ENCODE measurements around the gene TECRL. TPM values are rescaled to one million over a fixed set of nuclear protein-coding genes. Genes with fewer than 3 reads are reported as not detected.
A peak's percentile ranks its signal among the peaks of the same experiment; 100 is the strongest.

The TECRL gene
- total RNA-seq, 4 donors from 2014 or later, result 14.4 to 21.8 (median 17.2) TPM

- H3K4me3 ChIP-seq, result peak overlapping the region; percentile 43 to 54 (median 46)
- DNase-seq (peak in 1 of 2 donors; percentile 51), ATAC-seq (peak in 1 of 2 donors; percentile 88)
- H3K4me1 ChIP-seq, result peaks cover 0 to 2% of the 10 kb centered on the region in 2 donors
- H3K27ac ChIP-seq, result peak overlapping the region in 3 of 4 donors; percentile 27 to 66 (median 32)
- no peaks in the 10 kb centered on the region for H3K9me3 ChIP-seq
- intact Hi-C loops (cut with DNase I; ENCODE audit: low total_unique reads), result no loop called here
- H3K27me3 ChIP-seq, result no peaks in the 10 kb centered on the region
- no peak for TF ChIP-seq POLR2A (IDR thresholded peaks at IDR 0.05)
- no peak for TF ChIP-seq CTCF (IDR thresholded peaks at IDR 0.05 in 4 of 5, conservative IDR thresholded peaks at IDR 0.05 in 1 of 5)
- H3K36me3 ChIP-seq, result no peaks in the 10 kb centered on the region
- in situ Hi-C loops (cut with MboI; ENCODE audit: low sequenced_read_pairs in 4 of 4), result no loop called here
Observed at GRCh38 chr4:64271601-64272081, 137.6 kb downstream of the TECRL start.

DNA sequence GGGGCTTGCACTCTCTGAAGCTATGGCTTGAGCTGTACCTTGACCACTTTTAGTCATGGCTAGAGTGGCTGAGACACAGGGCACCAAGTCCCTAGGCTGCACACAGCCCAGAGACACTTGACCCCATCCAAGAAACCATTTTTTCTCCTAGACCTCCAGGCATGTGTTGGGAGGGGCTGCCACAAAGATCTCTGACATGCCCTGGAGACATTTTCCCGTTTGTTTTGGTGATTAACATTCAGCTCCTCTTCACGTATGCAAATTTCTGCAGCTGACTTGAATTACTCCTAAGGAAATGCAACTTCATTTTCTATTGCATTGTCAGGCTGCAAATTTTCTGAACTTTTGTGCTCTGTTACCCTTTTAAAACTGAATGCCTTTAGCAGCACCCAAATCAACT, 142.6 kb downstream of the TECRL start:
- no peaks in the 10 kb centered on the region for H3K4me1 ChIP-seq
- ATAC-seq (no peak), DNase-seq (no peak)
- H3K4me3 ChIP-seq, result no peak overlapping the region
- no peak for TF ChIP-seq POLR2A (IDR thresholded peaks at IDR 0.05)
- no peak for TF ChIP-seq CTCF (IDR thresholded peaks at IDR 0.05 in 4 of 5, conservative IDR thresholded peaks at IDR 0.05 in 1 of 5)
- intact Hi-C loops (cut with DNase I; ENCODE audit: low total_unique reads), result no loop called here
- in situ Hi-C loops (cut with MboI; ENCODE audit: low sequenced_read_pairs in 4 of 4), result no loop called here
- no peak overlapping the region for H3K27ac ChIP-seq
- H3K27me3 ChIP-seq, result no peaks in the 10 kb centered on the region
- H3K9me3 ChIP-seq, result no peaks in the 10 kb centered on the region
- H3K36me3 ChIP-seq, result no peaks in the 10 kb centered on the region

DNA sequence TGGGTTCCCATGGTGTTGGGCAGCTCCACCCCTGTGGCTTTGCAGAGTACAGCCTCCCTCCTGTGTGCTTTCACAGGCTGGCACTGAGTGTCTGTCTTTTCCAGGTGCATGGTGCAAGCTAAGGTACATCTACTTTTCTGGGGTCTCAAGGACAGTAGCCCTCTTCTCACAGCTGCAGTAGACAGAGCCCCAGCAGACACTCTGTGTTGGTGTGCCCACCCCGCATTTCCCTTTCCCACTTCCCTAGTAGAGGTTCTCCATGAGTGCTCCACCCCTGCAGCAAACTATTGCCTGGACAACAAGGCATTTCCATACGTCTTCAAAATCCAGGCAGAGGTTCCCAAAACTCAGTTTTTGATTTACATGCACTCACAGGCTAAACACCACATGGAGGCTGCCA, 143.0 kb downstream of the TECRL start:
- in situ Hi-C loops (cut with MboI; ENCODE audit: low sequenced_read_pairs in 4 of 4), result no loop called here

GRCh38 chr4:64251781-64252180, 157.5 kb downstream of the TECRL start:
- in situ Hi-C loops (cut with MboI; ENCODE audit: low sequenced_read_pairs in 4 of 4) (no loop called here), intact Hi-C loops (cut with DNase I; ENCODE audit: low total_unique reads) (no loop called here)
- Histone ChIP-seq H3K9me3 (peaks cover 0 to 4% (median 0%) of the 10 kb centered on the region in 3 donors), H3K27me3 (no peaks in the 10 kb centered on the region), H3K27ac (no peak overlapping the region), H3K36me3 (no peaks in the 10 kb centered on the region), H3K4me3 (no peak overlapping the region), H3K4me1 (no peaks in the 10 kb centered on the region)
- no peak for TF ChIP-seq POLR2A (IDR thresholded peaks at IDR 0.05)
- TF ChIP-seq CTCF (IDR thresholded peaks at IDR 0.05 in 4 of 5, conservative IDR thresholded peaks at IDR 0.05 in 1 of 5), result no peak
- DNase-seq (no peak), ATAC-seq (no peak)

More for the DNA sequence above, 143.0 kb downstream of the TECRL start:
- no peaks in the 10 kb centered on the region for H3K36me3 ChIP-seq
- no peaks in the 10 kb centered on the region for H3K9me3 ChIP-seq
- no peaks in the 10 kb centered on the region for H3K27me3 ChIP-seq
- no peaks in the 10 kb centered on the region for H3K4me1 ChIP-seq
- ATAC-seq, result no peak
- intact Hi-C loops (cut with DNase I; ENCODE audit: low total_unique reads), result no loop called here
- H3K4me3 ChIP-seq, result no peak overlapping the region
- no peak for TF ChIP-seq CTCF (IDR thresholded peaks at IDR 0.05 in 4 of 5, conservative IDR thresholded peaks at IDR 0.05 in 1 of 5)
- no peak for TF ChIP-seq POLR2A (IDR thresholded peaks at IDR 0.05)
- H3K27ac ChIP-seq, result no peak overlapping the region
- DNase-seq, result no peak

- H3K36me3 ChIP-seq, result no peaks in the 10 kb centered on the region
- intact Hi-C loops (cut with DNase I; ENCODE audit: low total_unique reads), result no loop called here
- TF ChIP-seq POLR2A (IDR thresholded peaks at IDR 0.05) (no peak), CTCF (IDR thresholded peaks at IDR 0.05 in 4 of 5, conservative IDR thresholded peaks at IDR 0.05 in 1 of 5) (no peak)
- peaks cover 0 to 4% (median 0%) of the 10 kb centered on the region in 3 donors for H3K9me3 ChIP-seq
- no peak overlapping the region for H3K27ac ChIP-seq
- DNase-seq (no peak), ATAC-seq (no peak)
- in situ Hi-C loops (cut with MboI; ENCODE audit: low sequenced_read_pairs in 4 of 4), result no loop called here
- H3K4me1 ChIP-seq, result no peaks in the 10 kb centered on the region
- H3K4me3 ChIP-seq, result no peak overlapping the region
- no peaks in the 10 kb centered on the region for H3K27me3 ChIP-seq
Observed at GRCh38 chr4:64250488-64250887, 158.8 kb downstream of the TECRL start.

Measured in gastrocnemius medialis (tissue), 4 donors.